ENCODE results near the gene CPA3. TPM values are rescaled to one million over a fixed set of nuclear protein-coding genes. Genes with fewer than 3 reads are reported as not detected.

Gene CPA3
- total RNA-seq, 2 experiments from 2014 or later = not detected

DNA sequence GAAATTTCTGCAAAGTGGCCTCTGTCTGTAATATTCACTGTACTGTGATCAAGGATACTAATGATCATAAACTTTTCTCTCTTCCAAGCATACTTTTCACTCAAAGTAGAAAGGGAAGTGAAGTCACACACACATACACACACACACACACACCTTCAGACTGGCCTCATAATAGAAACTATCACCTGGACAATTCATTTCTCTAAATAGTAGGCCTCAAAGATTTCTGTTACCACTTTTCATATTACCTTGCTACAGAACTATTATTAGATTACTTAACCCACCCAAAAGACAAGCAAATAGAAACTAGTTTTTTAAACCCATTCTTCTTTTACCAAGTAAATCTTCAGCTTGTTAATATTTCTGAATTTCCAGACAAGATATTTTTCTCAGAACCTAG lies 25.3 kb upstream of the CPA3 start:
- Mint-ChIP-seq H3K4me1 (ENCODE audit: low read depth) (no peaks in the 10 kb centered on the region), H3K27me3 (ENCODE audit: low read depth) (no peaks in the 10 kb centered on the region), H3K27ac (no peak overlapping the region), H3K9me3 (ENCODE audit: insufficient read depth) (no peaks in the 10 kb centered on the region), H3K4me3 (no peak overlapping the region), H3K36me3 (ENCODE audit: low read depth) (no peaks in the 10 kb centered on the region)
- ATAC-seq (no peak), DNase-seq (no peak)
- CTCF ChIA-PET = no interaction called here
- POLR2A ChIA-PET = interaction anchor here (0.6 kb wide), 1 partner anchor 12 kb away, joined by 3 read pairs; no protein-coding TSS in a partner anchor

DNA sequence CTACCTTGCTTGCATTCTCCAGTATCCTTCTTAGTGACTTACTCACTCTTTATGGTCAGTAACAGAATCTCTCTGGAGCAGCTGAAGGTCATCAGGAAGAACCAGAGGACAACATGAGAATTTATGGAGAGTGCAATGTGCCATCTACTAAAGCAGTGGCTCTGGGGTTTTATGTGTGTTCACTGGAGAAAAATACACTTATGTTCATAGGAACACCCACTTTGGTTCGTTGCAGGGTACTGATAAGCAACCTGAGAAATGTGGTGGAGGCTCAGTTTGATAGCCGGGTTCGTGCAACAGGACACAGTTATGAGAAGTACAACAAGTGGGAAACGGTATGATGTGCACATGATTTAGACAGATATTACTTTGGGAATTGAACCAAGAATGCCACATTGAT lies 24.6 kb upstream of the CPA3 start:
- no peak overlapping the region for H3K27ac Mint-ChIP-seq
- DNase-seq (no peak), ATAC-seq (no peak)
- ChIA-PET CTCF (no interaction called here), POLR2A (no interaction called here)
- H3K9me3 Mint-ChIP-seq (ENCODE audit: insufficient read depth) = no peaks in the 10 kb centered on the region
- H3K4me1 Mint-ChIP-seq (ENCODE audit: low read depth) = no peaks in the 10 kb centered on the region
- H3K4me3 Mint-ChIP-seq = no peak overlapping the region
- no peaks in the 10 kb centered on the region for H3K27me3 Mint-ChIP-seq (ENCODE audit: low read depth)
- H3K36me3 Mint-ChIP-seq (ENCODE audit: low read depth) = no peaks in the 10 kb centered on the region

DNA sequence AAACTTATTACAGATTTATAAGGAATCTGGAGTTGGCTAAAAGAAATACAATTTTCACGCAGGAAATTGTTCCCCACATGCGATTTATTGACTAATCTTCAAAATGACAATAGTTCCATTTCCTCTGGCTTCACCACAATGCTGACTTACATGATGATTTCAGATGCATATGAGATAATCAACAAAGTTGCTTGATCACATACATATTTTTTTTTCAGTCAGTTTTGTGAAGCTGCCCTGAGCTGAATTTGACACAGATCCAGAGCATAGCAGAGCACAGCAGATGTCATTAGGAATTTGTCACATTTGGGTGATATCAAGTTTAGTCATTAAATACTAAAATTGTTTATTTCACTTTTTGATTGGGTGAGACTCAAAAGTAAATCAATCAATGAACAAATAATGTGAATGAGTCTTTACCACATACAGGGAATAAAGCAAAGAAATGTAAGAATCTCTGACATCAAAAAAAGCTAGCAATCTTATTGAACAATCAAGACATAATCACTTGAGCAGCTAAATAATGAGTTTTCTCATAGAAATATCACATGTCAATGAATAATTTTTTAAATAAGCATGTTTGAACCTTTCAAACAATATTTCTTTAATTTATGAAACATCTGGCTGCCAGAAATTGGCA lies 19.2 kb upstream of the CPA3 start:
- CTCF ChIA-PET = interaction anchor here (0.9 to 1.0 kb wide), 2 partner anchors 15 to 16 kb away, joined by 3 to 5 read pairs; no protein-coding TSS in a partner anchor
- no peak overlapping the region for H3K4me3 Mint-ChIP-seq
- H3K4me1 Mint-ChIP-seq (ENCODE audit: low read depth) = no peaks in the 10 kb centered on the region
- no peaks in the 10 kb centered on the region for H3K9me3 Mint-ChIP-seq (ENCODE audit: insufficient read depth)
- no peak overlapping the region for H3K27ac Mint-ChIP-seq
- no peak for ATAC-seq
- no peak for DNase-seq
- no peaks in the 10 kb centered on the region for H3K36me3 Mint-ChIP-seq (ENCODE audit: low read depth)
- POLR2A ChIA-PET = no interaction called here
- no peaks in the 10 kb centered on the region for H3K27me3 Mint-ChIP-seq (ENCODE audit: low read depth)

GRCh38 chr3:148847351-148847750 lies 17.7 kb upstream of the CPA3 start:
- Mint-ChIP-seq H3K27ac (no peak overlapping the region), H3K4me1 (ENCODE audit: low read depth) (no peaks in the 10 kb centered on the region), H3K4me3 (no peak overlapping the region), H3K36me3 (ENCODE audit: low read depth) (no peaks in the 10 kb centered on the region), H3K9me3 (ENCODE audit: insufficient read depth) (no peaks in the 10 kb centered on the region), H3K27me3 (ENCODE audit: low read depth) (peaks cover 3% of the 10 kb centered on the region)
- no peak for ATAC-seq
- no peak for DNase-seq
- ChIA-PET CTCF (no interaction called here), POLR2A (no interaction called here)

DNA sequence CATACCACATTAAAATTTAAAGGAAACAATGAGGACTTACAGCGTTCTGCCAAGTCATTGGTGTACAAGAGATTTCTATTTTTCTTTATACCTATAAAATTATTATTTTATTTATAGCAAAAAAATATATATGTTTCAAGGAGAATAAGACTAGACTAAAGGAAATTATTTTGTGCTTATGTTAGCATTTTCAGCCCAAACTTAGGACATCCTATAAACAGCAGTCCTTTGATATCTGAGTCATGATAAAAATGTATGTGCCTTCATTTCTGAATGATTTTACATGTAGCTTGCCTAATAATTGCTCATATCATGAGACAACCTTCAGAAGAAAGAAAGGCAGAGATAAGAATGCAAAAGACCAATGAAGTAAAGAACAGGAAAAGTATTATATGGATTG lies 16.7 kb upstream of the CPA3 start:
- H3K27me3 Mint-ChIP-seq (ENCODE audit: low read depth) = peaks cover 3% of the 10 kb centered on the region
- ATAC-seq = no peak
- ChIA-PET CTCF (no interaction called here), POLR2A (no interaction called here)
- DNase-seq = no peak
- H3K36me3 Mint-ChIP-seq (ENCODE audit: low read depth) = no peaks in the 10 kb centered on the region
- no peaks in the 10 kb centered on the region for H3K9me3 Mint-ChIP-seq (ENCODE audit: insufficient read depth)
- no peak overlapping the region for H3K4me3 Mint-ChIP-seq
- no peaks in the 10 kb centered on the region for H3K4me1 Mint-ChIP-seq (ENCODE audit: low read depth)
- no peak overlapping the region for H3K27ac Mint-ChIP-seq

DNA sequence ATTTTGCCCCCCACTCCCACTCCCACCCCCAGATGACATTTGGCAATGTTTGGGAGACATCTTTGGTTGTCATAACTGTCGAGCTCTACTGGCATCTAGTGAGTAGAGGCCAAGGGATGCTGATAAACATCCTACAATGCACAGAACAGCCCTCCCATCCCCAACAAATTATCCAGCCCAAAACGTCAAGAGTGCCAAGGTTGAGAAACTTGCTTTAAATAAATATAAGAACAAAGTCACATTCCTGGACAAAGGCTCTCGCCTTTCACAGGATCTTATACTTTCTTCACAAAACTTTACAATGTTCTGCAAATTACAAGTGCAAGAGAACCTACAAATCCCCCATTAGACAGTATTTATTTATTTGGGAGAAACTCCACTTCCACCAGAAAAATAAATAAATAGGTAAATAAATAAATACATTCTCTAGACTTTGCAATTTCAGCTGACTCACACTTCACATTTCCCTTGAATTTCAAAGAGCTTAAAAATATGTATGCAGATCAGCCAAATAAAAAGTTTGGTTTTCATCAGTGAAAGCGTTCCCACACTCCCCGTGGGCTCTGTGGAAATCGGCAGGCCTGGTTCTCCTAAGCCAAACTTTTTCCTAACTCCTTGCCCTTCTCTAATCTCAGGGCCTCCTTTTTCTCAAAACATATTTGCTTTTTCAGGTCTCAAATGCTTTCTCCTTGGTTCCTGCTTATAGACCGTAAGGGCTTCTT lies 12.7 kb upstream of the CPA3 start:
- ChIA-PET CTCF (no interaction called here), POLR2A (no interaction called here)
- Mint-ChIP-seq H3K4me1 (ENCODE audit: low read depth) (no peaks in the 10 kb centered on the region), H3K27me3 (ENCODE audit: low read depth) (peaks cover 7% of the 10 kb centered on the region), H3K36me3 (ENCODE audit: low read depth) (no peaks in the 10 kb centered on the region), H3K27ac (no peak overlapping the region), H3K4me3 (no peak overlapping the region), H3K9me3 (ENCODE audit: insufficient read depth) (no peaks in the 10 kb centered on the region)
- ATAC-seq = no peak
- DNase-seq = no peak

- ATAC-seq (no peak), DNase-seq (no peak)
- no peaks in the 10 kb centered on the region for H3K9me3 Mint-ChIP-seq (ENCODE audit: insufficient read depth)
- H3K4me3 Mint-ChIP-seq = no peak overlapping the region
- H3K4me1 Mint-ChIP-seq (ENCODE audit: low read depth) = no peaks in the 10 kb centered on the region
- ChIA-PET CTCF (no interaction called here), POLR2A (no interaction called here)
- peaks cover 7% of the 10 kb centered on the region for H3K27me3 Mint-ChIP-seq (ENCODE audit: low read depth)
- no peaks in the 10 kb centered on the region for H3K36me3 Mint-ChIP-seq (ENCODE audit: low read depth)
- no peak overlapping the region for H3K27ac Mint-ChIP-seq
Measured at GRCh38 chr3:148853076-148853475, 12.0 kb upstream of the CPA3 start.

DNA sequence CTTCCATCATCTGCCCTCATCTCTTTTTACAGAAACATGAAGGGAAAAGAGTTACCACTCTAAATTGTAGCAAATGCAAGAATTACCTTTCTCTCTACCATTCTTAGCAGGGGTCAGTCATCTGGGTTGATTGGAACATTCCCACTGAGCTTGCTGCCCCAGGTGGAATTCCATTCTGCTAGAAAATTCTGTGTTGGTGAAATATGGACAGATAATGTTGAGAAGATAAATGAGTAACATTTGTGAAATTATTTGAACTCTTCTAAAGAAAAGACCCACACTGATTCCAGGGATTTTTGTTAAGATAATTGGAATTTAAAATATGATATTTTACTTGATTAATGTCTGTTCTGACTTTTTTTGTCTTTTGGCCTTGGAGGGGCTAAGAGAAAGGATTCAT lies 11.0 kb upstream of the CPA3 start:
- POLR2A ChIA-PET = interaction anchor here (0.6 kb wide), 1 partner anchor 16 kb away, joined by 4 read pairs; no protein-coding TSS in a partner anchor
- Mint-ChIP-seq H3K9me3 (ENCODE audit: insufficient read depth) (no peaks in the 10 kb centered on the region), H3K27me3 (ENCODE audit: low read depth) (peaks cover 7% of the 10 kb centered on the region), H3K27ac (no peak overlapping the region), H3K4me1 (ENCODE audit: low read depth) (no peaks in the 10 kb centered on the region), H3K36me3 (ENCODE audit: low read depth) (no peaks in the 10 kb centered on the region), H3K4me3 (no peak overlapping the region)
- CTCF ChIA-PET = no interaction called here
- DNase-seq (no peak), ATAC-seq (no peak)

- Mint-ChIP-seq H3K4me1 (ENCODE audit: low read depth) (no peaks in the 10 kb centered on the region), H3K36me3 (ENCODE audit: low read depth) (no peaks in the 10 kb centered on the region), H3K27ac (no peak overlapping the region), H3K4me3 (no peak overlapping the region), H3K27me3 (ENCODE audit: low read depth) (peaks cover 6% of the 10 kb centered on the region), H3K9me3 (ENCODE audit: insufficient read depth) (no peaks in the 10 kb centered on the region)
- DNase-seq = no peak
- POLR2A ChIA-PET = no interaction called here
- ATAC-seq = no peak
- CTCF ChIA-PET = no interaction called here
Measured at GRCh38 chr3:148856384-148856783, 8.7 kb upstream of the CPA3 start.

GRCh38 chr3:148857316-148857715 lies 7.8 kb upstream of the CPA3 start:
- POLR2A ChIA-PET = no interaction called here
- H3K36me3 Mint-ChIP-seq (ENCODE audit: low read depth) = no peaks in the 10 kb centered on the region
- CTCF ChIA-PET = no interaction called here
- H3K4me3 Mint-ChIP-seq = no peak overlapping the region
- H3K9me3 Mint-ChIP-seq (ENCODE audit: insufficient read depth) = no peaks in the 10 kb centered on the region
- ATAC-seq (no peak), DNase-seq (no peak)
- no peaks in the 10 kb centered on the region for H3K4me1 Mint-ChIP-seq (ENCODE audit: low read depth)
- no peak overlapping the region for H3K27ac Mint-ChIP-seq
- H3K27me3 Mint-ChIP-seq (ENCODE audit: low read depth) = peaks cover 7% of the 10 kb centered on the region

DNA sequence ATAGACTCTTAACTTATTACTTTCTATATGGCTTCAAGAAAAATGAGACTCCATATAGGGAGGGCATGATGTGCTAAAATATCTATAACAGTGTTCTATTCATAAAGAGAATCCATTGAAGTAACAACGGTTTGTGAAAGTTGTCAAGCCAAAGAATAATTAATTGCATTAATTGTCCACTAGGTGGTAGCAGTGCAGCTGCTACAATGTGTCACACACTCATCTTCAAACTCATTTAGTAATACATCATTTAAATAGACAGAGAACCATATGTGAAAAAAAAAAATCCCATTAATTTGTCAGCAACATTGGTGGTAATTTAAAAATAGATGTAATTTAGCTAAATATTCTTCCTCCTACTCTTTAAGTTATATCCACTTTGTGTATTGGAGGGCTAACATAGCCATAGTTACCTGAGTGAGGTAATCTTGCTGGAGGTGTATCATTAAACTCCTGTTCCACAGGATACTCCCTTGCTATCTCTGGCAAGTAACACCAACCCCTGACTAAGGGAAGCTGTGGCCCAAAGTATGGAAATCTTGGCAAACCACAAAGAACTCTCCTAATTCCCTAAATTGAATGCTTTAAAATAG lies 3.7 kb upstream of the CPA3 start:
- Mint-ChIP-seq H3K27me3 (ENCODE audit: low read depth) (peaks cover 9% of the 10 kb centered on the region), H3K27ac (no peak overlapping the region), H3K4me3 (no peak overlapping the region), H3K9me3 (ENCODE audit: insufficient read depth) (no peaks in the 10 kb centered on the region), H3K36me3 (ENCODE audit: low read depth) (no peaks in the 10 kb centered on the region), H3K4me1 (ENCODE audit: low read depth) (no peaks in the 10 kb centered on the region)
- POLR2A ChIA-PET = no interaction called here
- no peak for ATAC-seq
- DNase-seq = no peak
- CTCF ChIA-PET = interaction anchor here (0.6 to 4.9 kb wide), 9 partner anchors 13 to 838 kb away, joined by 4 to 48 read pairs (median 5); no protein-coding TSS in a partner anchor

GRCh38 chr3:148863297-148863696 lies 1.8 kb upstream of the CPA3 start:
- ChIA-PET POLR2A (no interaction called here), CTCF (interaction anchor here (1.0 to 4.9 kb wide), 3 partner anchors 81 to 86 kb away, joined by 3 to 48 read pairs (median 24); no protein-coding TSS in a partner anchor)
- Mint-ChIP-seq H3K4me1 (ENCODE audit: low read depth) (no peaks in the 10 kb centered on the region), H3K27me3 (ENCODE audit: low read depth) (peaks cover 18% of the 10 kb centered on the region), H3K36me3 (ENCODE audit: low read depth) (no peaks in the 10 kb centered on the region), H3K9me3 (ENCODE audit: insufficient read depth) (no peaks in the 10 kb centered on the region), H3K27ac (no peak overlapping the region), H3K4me3 (no peak overlapping the region)
- no peak for DNase-seq
- no peak for ATAC-seq

Measured in activated CD8-positive, alpha-beta T cell treated with anti-CD3 and anti-CD28 coated beads, Interleukin-2, amount 10 ng/mL, durations not matched to agents 7 days and 5 days (primary cell).